AG09319 (cell line): Measurements from ENCODE around the gene LYPLAL1.
"Not testable (repeated sequence)": the region's sequence is repeated elsewhere in the genome, so short reads cannot be mapped to it uniquely, and the experiment has no call there.

Experiments used
- DNase-seq: peaks from one replicate; pipeline ENCODE4 v3.0.0-alpha.2; 2010; ENCODE audit warnings: low read depth; ENCODE audit errors: extremely low read depth
- CTCF ChIP-seq: IDR thresholded peaks from 2 replicates; pipeline ENCODE4 v1.5.1; 2011; ENCODE audit warnings: low read depth, mild to moderate bottlenecking, inconsistent platforms, low read length, moderate library complexity

Gene LYPLAL1

GRCh38 chr1:219189021-219189824 lies 15.5 kb downstream of the LYPLAL1 start:
- DNase-seq: no peak
- TF ChIP-seq CTCF: no peak

- no peak for TF ChIP-seq CTCF
- DNase-seq: no peak
Measured at GRCh38 chr1:219189952-219190351, 16.3 kb downstream of the LYPLAL1 start.

GRCh38 chr1:219190605-219191004 lies 16.9 kb downstream of the LYPLAL1 start:
- TF ChIP-seq CTCF: no peak
- no peak for DNase-seq

- not testable (repeated sequence) for DNase-seq
Measured at GRCh38 chr1:219195833-219196232, 22.2 kb downstream of the LYPLAL1 start.

GRCh38 chr1:219201656-219202055 lies 28.0 kb downstream of the LYPLAL1 start:
- DNase-seq: no peak
- TF ChIP-seq CTCF: no peak

GRCh38 chr1:219202567-219202966 lies 28.9 kb downstream of the LYPLAL1 start:
- TF ChIP-seq CTCF: no peak
- no peak for DNase-seq

- DNase-seq: no peak
- no peak for TF ChIP-seq CTCF
Measured at GRCh38 chr1:219206350-219206749, 32.7 kb downstream of the LYPLAL1 start.

GRCh38 chr1:219209578-219209977 lies 35.9 kb downstream of the LYPLAL1 start:
- TF ChIP-seq CTCF: no peak

More at GRCh38 chr1:219209578-219209977, 35.9 kb downstream of the LYPLAL1 start:
- no peak for DNase-seq
